Mesothelial cell of epicardium (in vitro differentiated cells): ENCODE data around the gene SERPINB7. TPM values are rescaled to one million over a fixed set of nuclear protein-coding genes. Genes with fewer than 3 reads are reported as not detected.
A peak's percentile ranks its signal among the peaks of the same experiment; 100 is the strongest.

ENCODE experiments used
- DNase-seq, 2 experiments: peaks; one replicate each; pipeline ENCODE4 v3.0.0; 2021; ENCODE audit warnings: low spot score in 2 of 2; ENCODE audit not compliant: unreplicated experiment in 2 of 2
- H3K27ac Mint-ChIP-seq: 2 replicates; pipeline ENCODE4 v1.8.0; 2021; ENCODE audit warnings: mixed read lengths
- H3K27me3 Mint-ChIP-seq: 2 replicates; pipeline ENCODE4 v1.8.0; 2021; ENCODE audit warnings: low read depth, mixed read lengths
- H3K36me3 Mint-ChIP-seq: 2 replicates; pipeline ENCODE4 v1.8.0; 2021; ENCODE audit warnings: mixed read lengths
- H3K4me1 Mint-ChIP-seq: 2 replicates; pipeline ENCODE4 v1.8.0; 2021; ENCODE audit warnings: mixed read lengths
- H3K4me3 Mint-ChIP-seq: 2 replicates; pipeline ENCODE4 v1.8.0; 2021; ENCODE audit warnings: mild to moderate bottlenecking, moderate library complexity, mixed read lengths
- H3K9me3 Mint-ChIP-seq: 2 replicates; pipeline ENCODE4 v1.8.0; 2021; ENCODE audit warnings: mixed read lengths
- total RNA-seq: library from RNA; stranded (reverse); gene quantifications from 3 replicates; pipeline ENCODE4 v1.2.1, GENCODE V29; 2021
- TF ChIP-seq, protein P1 (sequence below): fragments of 200-600 bp; sonication (generic); IDR thresholded peaks from one replicate; pipeline ENCODE4 v1.5.0; 2021; ENCODE audit warnings: antibody characterized with exemption; ENCODE audit not compliant: unreplicated experiment

SERPINB7 gene
- total RNA-seq, 1 donor from 2014 or later: 0.40 TPM

DNA sequence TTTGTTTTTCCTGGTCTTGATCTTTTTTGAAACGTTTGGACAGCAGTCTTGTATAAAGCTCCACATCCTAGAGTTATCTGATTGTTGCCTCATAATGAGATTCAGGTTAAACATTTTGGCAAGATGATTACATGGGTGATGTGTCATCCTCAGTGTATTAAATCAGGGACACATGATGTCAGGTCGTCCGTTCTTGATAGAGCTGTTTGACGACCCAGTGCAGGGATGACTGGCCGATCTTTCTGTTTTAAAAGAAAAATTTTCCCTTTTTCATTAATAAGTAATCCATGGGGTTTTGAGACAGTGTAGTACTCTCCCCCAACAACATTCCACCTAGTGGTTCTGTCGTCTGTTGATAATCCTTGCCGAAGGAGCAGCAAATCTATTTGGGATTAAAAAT is 67.8 kb downstream of the SERPINB7 start:
- TF ChIP-seq, protein P1, sequence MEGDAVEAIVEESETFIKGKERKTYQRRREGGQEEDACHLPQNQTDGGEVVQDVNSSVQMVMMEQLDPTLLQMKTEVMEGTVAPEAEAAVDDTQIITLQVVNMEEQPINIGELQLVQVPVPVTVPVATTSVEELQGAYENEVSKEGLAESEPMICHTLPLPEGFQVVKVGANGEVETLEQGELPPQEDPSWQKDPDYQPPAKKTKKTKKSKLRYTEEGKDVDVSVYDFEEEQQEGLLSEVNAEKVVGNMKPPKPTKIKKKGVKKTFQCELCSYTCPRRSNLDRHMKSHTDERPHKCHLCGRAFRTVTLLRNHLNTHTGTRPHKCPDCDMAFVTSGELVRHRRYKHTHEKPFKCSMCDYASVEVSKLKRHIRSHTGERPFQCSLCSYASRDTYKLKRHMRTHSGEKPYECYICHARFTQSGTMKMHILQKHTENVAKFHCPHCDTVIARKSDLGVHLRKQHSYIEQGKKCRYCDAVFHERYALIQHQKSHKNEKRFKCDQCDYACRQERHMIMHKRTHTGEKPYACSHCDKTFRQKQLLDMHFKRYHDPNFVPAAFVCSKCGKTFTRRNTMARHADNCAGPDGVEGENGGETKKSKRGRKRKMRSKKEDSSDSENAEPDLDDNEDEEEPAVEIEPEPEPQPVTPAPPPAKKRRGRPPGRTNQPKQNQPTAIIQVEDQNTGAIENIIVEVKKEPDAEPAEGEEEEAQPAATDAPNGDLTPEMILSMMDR: no peak
- DNase-seq: no peak
- no peak overlapping the region for H3K27ac Mint-ChIP-seq
- H3K9me3 Mint-ChIP-seq: no peaks in the 10 kb centered on the region
- no peaks in the 10 kb centered on the region for H3K36me3 Mint-ChIP-seq
- H3K4me3 Mint-ChIP-seq: no peak overlapping the region
- peaks cover 19% of the 10 kb centered on the region for H3K27me3 Mint-ChIP-seq
- no peaks in the 10 kb centered on the region for H3K4me1 Mint-ChIP-seq

DNA sequence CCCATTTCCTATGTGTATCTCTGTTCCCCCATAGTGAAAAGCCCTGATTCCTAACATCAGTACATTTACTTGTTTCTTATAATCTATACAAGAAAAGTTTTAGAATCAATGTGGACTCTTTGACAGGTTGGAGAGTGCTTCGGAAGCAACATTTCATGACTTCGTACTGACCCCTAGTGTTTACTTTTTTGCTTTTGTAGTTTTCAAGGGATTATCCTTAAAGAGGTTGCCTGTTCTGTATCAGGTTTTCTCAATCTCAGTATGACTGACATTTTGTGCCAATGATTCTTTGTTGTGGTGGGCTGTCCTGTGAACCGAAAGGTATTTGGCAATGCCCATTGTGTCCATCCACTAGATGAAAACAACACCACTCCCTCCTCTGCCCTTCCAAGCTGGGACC is 69.0 kb downstream of the SERPINB7 start:
- H3K27ac Mint-ChIP-seq: no peak overlapping the region
- no peaks in the 10 kb centered on the region for H3K36me3 Mint-ChIP-seq
- DNase-seq: no peak
- no peaks in the 10 kb centered on the region for H3K4me1 Mint-ChIP-seq
- peaks cover 19% of the 10 kb centered on the region for H3K27me3 Mint-ChIP-seq
- no peak overlapping the region for H3K4me3 Mint-ChIP-seq
- no peaks in the 10 kb centered on the region for H3K9me3 Mint-ChIP-seq
- TF ChIP-seq, protein P1: peak; percentile 46

DNA sequence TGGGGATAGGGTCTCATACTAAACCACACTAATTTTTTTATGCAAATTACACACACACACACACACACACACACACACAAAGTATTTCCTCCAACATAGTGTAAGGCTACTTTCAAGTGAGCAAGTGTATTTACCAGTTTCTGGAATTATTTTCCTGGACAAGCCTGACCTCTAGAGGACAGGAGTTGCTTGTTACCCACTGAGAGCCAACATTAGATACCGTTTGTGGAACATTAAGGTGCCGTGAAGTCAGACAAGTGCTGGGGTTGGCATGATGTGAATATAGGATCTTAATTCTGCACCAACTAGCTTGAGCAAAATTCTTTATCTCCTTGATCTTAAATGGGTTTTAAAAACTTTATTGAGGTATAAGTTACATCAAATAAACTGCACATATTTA is 72.9 kb downstream of the SERPINB7 start:
- DNase-seq: no peak

DNA sequence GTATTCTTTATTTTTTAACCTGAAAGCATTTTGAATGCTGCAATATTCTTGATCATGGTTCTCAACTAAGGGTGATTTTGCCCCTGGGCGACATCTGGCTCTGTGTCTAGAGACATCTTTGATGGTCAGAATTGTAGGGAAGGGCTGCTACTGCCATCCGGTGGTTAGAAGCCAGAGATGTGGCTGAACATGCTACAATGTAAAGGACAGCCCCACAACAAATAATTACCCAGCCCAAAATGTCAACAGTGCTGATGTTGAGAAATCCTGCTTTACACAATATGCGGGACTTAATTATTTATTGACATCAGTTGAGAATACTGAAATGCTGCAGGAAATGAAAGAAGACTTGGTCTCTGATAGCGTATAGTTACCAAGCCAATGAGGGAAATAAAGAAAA is 74.8 kb downstream of the SERPINB7 start:
- Mint-ChIP-seq H3K36me3 (no peaks in the 10 kb centered on the region), H3K4me1 (no peaks in the 10 kb centered on the region), H3K9me3 (peaks cover 10% of the 10 kb centered on the region), H3K27me3 (peaks cover 6% of the 10 kb centered on the region), H3K27ac (no peak overlapping the region), H3K4me3 (no peak overlapping the region)
- no peak for DNase-seq
- TF ChIP-seq, protein P1: no peak

More for the DNA sequence above, 72.9 kb downstream of the SERPINB7 start:
- H3K27ac Mint-ChIP-seq: no peak overlapping the region
- peaks cover 9% of the 10 kb centered on the region for H3K27me3 Mint-ChIP-seq
- no peaks in the 10 kb centered on the region for H3K36me3 Mint-ChIP-seq
- H3K4me1 Mint-ChIP-seq: no peaks in the 10 kb centered on the region
- H3K4me3 Mint-ChIP-seq: no peak overlapping the region
- TF ChIP-seq, protein P1: peak; percentile 45
- H3K9me3 Mint-ChIP-seq: no peaks in the 10 kb centered on the region

DNA sequence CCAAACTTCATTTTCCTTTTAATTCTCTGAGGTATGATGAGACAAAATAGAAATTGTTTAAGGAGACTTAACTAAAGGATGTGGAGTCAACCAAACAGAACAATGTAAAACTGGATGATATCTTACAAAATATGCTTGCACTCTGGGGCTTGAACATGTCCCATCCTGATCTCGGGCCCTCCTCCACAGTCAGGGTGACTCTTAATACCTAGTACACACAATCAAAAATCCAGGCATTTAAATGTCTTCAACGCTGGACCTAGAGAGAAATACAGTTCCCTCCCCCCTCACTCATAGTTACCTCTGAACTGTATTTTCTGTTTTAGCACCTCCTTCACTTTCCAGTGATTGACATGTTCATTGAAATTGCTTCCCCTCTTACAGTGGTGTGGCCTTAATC is 75.4 kb downstream of the SERPINB7 start:
- no peaks in the 10 kb centered on the region for H3K4me1 Mint-ChIP-seq
- H3K4me3 Mint-ChIP-seq: no peak overlapping the region
- no peak for DNase-seq
- no peaks in the 10 kb centered on the region for H3K36me3 Mint-ChIP-seq
- no peak overlapping the region for H3K27ac Mint-ChIP-seq
- H3K9me3 Mint-ChIP-seq: peaks cover 11% of the 10 kb centered on the region
- peaks cover 6% of the 10 kb centered on the region for H3K27me3 Mint-ChIP-seq
- TF ChIP-seq, protein P1: no peak

Other genes with a start within 250 kb of the SERPINB7 start
- not detected in 3 replicates for gene SERPINB12, start 233.0 kb upstream of the SERPINB7 start, total RNA-seq
- 0.27 to 0.77 TPM (median 0.38 TPM) in 3 replicates for gene SERPINB13, start 188.1 kb upstream of the SERPINB7 start, total RNA-seq
- gene SERPINB4, start 131.2 kb upstream of the SERPINB7 start, total RNA-seq: not detected in 3 replicates
- gene SERPINB3, start 113.5 kb upstream of the SERPINB7 start, total RNA-seq: not detected in 3 replicates
- not detected in 3 replicates for gene SERPINB11, start 72.5 kb upstream of the SERPINB7 start, total RNA-seq
- 1.00 to 1.4 TPM (median 1.2 TPM) in 3 replicates for gene SERPINB2, start 112.3 kb downstream of the SERPINB7 start, total RNA-seq
- not detected in 3 replicates for gene SERPINB10, start 132.5 kb downstream of the SERPINB7 start, total RNA-seq
- 2.7 to 7.2 TPM (median 3.5 TPM) in 3 replicates for gene HMSD, start 173.9 kb downstream of the SERPINB7 start, total RNA-seq
- gene SERPINB8, start 194.7 kb downstream of the SERPINB7 start, total RNA-seq: 5.3 to 6.4 TPM (median 5.6 TPM) in 3 replicates